ENCODE measurements around the gene KRT33B. TPM values are rescaled to one million over a fixed set of nuclear protein-coding genes. Genes with fewer than 3 reads are reported as not detected.

Gene KRT33B
- total RNA-seq, 1 experiment from 2014 or later: not detected

DNA sequence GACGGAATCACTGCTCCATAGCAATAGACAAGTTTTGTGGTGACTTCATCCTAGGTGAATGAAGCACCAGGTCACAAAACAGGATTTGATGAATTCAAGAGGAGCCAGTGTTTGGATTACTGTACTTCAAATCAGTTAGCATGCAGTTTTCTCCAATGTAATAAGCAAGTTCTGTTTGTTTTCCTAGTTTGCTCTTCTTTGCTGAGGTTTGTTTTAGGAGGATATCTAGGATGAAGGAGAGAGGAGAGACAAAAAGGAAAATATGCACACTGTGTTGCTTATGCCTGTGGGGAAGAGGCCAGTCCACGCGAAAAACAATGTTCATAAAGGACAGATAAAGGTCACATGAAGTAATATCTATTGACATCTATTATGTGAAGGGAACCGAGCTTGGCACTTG is 45.8 kb upstream of the KRT33B start:
- H3K27me3 ChIP-seq (ENCODE audit: control insufficient read depth, insufficient read depth, low read length): no peaks in the 10 kb centered on the region
- intact Hi-C loops (cut with micrococcal nuclease; ENCODE audit: unreplicated experiment) (no loop called here), in situ Hi-C loops (cut with HindIII; ENCODE audit: low pct_unique_long_range_greater_than_20kb, low sequenced_read_pairs) (no loop called here)
- H3K4me3 ChIP-seq (ENCODE audit: low read depth in 2 of 2, low read length in 2 of 2): no peak overlapping the region
- peaks cover 17% of the 10 kb centered on the region; the same call in 1 of the 2 replicates for H3K4me1 ChIP-seq (ENCODE audit: control insufficient read depth, insufficient read depth, low read length)
- TF ChIP-seq CTCF (IDR thresholded peaks at IDR 0.05) (no peak), SIN3A (IDR thresholded peaks at IDR 0.05; ENCODE audit: borderline replicate concordance, insufficient read depth, low read depth, low read length) (no peak), POLR2AphosphoS5 (IDR thresholded peaks at IDR 0.05; ENCODE audit: low read depth, low read length) (no peak), TCF7L2 (IDR thresholded peaks at IDR 0.05; ENCODE audit: low read depth, low read length) (no peak)
- TF ChIP-seq, protein P1, sequence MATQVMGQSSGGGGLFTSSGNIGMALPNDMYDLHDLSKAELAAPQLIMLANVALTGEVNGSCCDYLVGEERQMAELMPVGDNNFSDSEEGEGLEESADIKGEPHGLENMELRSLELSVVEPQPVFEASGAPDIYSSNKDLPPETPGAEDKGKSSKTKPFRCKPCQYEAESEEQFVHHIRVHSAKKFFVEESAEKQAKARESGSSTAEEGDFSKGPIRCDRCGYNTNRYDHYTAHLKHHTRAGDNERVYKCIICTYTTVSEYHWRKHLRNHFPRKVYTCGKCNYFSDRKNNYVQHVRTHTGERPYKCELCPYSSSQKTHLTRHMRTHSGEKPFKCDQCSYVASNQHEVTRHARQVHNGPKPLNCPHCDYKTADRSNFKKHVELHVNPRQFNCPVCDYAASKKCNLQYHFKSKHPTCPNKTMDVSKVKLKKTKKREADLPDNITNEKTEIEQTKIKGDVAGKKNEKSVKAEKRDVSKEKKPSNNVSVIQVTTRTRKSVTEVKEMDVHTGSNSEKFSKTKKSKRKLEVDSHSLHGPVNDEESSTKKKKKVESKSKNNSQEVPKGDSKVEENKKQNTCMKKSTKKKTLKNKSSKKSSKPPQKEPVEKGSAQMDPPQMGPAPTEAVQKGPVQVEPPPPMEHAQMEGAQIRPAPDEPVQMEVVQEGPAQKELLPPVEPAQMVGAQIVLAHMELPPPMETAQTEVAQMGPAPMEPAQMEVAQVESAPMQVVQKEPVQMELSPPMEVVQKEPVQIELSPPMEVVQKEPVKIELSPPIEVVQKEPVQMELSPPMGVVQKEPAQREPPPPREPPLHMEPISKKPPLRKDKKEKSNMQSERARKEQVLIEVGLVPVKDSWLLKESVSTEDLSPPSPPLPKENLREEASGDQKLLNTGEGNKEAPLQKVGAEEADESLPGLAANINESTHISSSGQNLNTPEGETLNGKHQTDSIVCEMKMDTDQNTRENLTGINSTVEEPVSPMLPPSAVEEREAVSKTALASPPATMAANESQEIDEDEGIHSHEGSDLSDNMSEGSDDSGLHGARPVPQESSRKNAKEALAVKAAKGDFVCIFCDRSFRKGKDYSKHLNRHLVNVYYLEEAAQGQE (IDR thresholded peaks at IDR 0.05; ENCODE audit: insufficient read depth in 1 of 2, low read depth in 2 of 2, low read length in 1 of 2): no peak
- POLR2A ChIA-PET: no interaction called here
- CTCF ChIA-PET: no interaction called here
- DNase-seq (ENCODE audit: low read depth, low spot score) (no peak), ATAC-seq (no peak)
- H3K27ac ChIP-seq (ENCODE audit: low read length): peak overlapping the region; percentile 77
- no peaks in the 10 kb centered on the region for H3K36me3 ChIP-seq (ENCODE audit: control insufficient read depth, insufficient read depth, low read length)
- no TSS peak for BruUV-seq (replicated peaks)
- no peaks in the 10 kb centered on the region for H3K9me3 ChIP-seq (ENCODE audit: control insufficient read depth, insufficient read depth, low read depth, low read length)

DNA sequence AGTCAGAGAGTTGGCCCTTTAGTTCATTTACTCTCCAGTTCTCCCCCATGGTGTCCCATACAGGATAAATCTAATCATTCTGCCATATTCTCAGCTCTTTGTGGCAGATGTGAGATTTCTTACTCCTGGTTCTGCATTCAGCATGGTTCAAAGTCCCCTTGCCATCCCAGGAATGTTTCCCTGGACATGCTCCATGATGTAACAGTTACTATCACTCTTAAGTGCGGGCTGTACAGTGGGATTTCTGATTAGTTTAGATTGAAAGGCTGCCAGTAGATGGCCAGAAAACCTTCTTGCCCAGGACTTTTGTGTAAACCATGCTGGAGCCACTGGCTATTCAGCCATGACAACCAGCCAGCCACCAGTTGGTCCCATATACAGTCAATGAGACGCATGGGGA is 44.4 kb upstream of the KRT33B start:
- TF ChIP-seq SIN3A (IDR thresholded peaks at IDR 0.05; ENCODE audit: borderline replicate concordance, insufficient read depth, low read depth, low read length) (no peak), CTCF (IDR thresholded peaks at IDR 0.05) (no peak), TCF7L2 (IDR thresholded peaks at IDR 0.05; ENCODE audit: low read depth, low read length) (no peak), POLR2AphosphoS5 (IDR thresholded peaks at IDR 0.05; ENCODE audit: low read depth, low read length) (no peak)
- TF ChIP-seq, protein P1 (IDR thresholded peaks at IDR 0.05; ENCODE audit: insufficient read depth in 1 of 2, low read depth in 2 of 2, low read length in 1 of 2): no peak
- in situ Hi-C loops (cut with HindIII; ENCODE audit: low pct_unique_long_range_greater_than_20kb, low sequenced_read_pairs): no loop called here
- intact Hi-C loops (cut with micrococcal nuclease; ENCODE audit: unreplicated experiment): no loop called here
- Histone ChIP-seq H3K4me3 (ENCODE audit: low read depth in 2 of 2, low read length in 2 of 2) (no peak overlapping the region), H3K36me3 (ENCODE audit: control insufficient read depth, insufficient read depth, low read length) (no peaks in the 10 kb centered on the region), H3K9me3 (ENCODE audit: control insufficient read depth, insufficient read depth, low read depth, low read length) (no peaks in the 10 kb centered on the region), H3K27ac (ENCODE audit: low read length) (no peak overlapping the region; the same call in 1 of the 2 replicates), H3K27me3 (ENCODE audit: control insufficient read depth, insufficient read depth, low read length) (no peaks in the 10 kb centered on the region), H3K4me1 (ENCODE audit: control insufficient read depth, insufficient read depth, low read length) (peaks cover 17% of the 10 kb centered on the region; the same call in 1 of the 2 replicates)
- ATAC-seq (no peak), DNase-seq (ENCODE audit: low read depth, low spot score) (no peak)
- no TSS peak for BruUV-seq (replicated peaks)
- POLR2A ChIA-PET: interaction anchor here (0.5 kb wide), 1 partner anchor 82 kb away, joined by 4 read pairs; no protein-coding TSS in a partner anchor
- CTCF ChIA-PET: no interaction called here

Measured in Panc1 (cell line).